ENCODE measurements around the gene FAM216B. TPM values are rescaled to one million over a fixed set of nuclear protein-coding genes. Genes with fewer than 3 reads are reported as not detected.

The FAM216B gene
- total and polyA plus RNA-seq, 2 of the 8 experiments (the other 6 are each of a cell fraction or from before 2014, with no cell fraction given), result not detected

GRCh38 chr13:42777467-42777866, 3.9 kb upstream of the FAM216B start:
- Histone ChIP-seq H2BK12ac (ENCODE audit: low read depth, low read length) (no peak overlapping the region), H2BK120ac (replicated peaks; ENCODE audit: low read depth, low read length) (no peak overlapping the region), H3K56ac (replicated peaks; ENCODE audit: insufficient read length, low read depth, low read length) (no peak overlapping the region), H3K4me2 (ENCODE audit: insufficient read depth in 1 of 2, low read depth in 2 of 2, low read length in 2 of 2) (no peak overlapping the region), H2BK15ac (ENCODE audit: low read length) (no peak overlapping the region), H4K91ac (replicated peaks; ENCODE audit: insufficient read length, low read length) (no peak overlapping the region), H3K18ac (ENCODE audit: extremely low read depth, low read length) (no peak overlapping the region), H2BK20ac (ENCODE audit: low read length) (no peak overlapping the region), H4K8ac (ENCODE audit: extremely low read depth, insufficient read depth, low read length) (no peak overlapping the region), H2AK5ac (ENCODE audit: low read depth, low read length) (no peak overlapping the region), H3K4me3 (ENCODE audit: extremely low read depth in 1 of 4, insufficient read depth in 2 of 4, low read depth in 3 of 4, low read length in 4 of 4) (no peak overlapping the region), H3K79me1 (ENCODE audit: low read depth, low read length) (no peaks in the 10 kb centered on the region), H3K23ac (ENCODE audit: insufficient read length) (no peak overlapping the region), H3K14ac (ENCODE audit: insufficient read length) (no peak overlapping the region), H3K9me3 (ENCODE audit: insufficient read depth in 2 of 2, low read depth in 1 of 2, low read length in 1 of 2) (peaks cover 0 to 5% of the 10 kb centered on the region in 2 experiments; a peak in 1 of 4 replicates), H3K36me3 (ENCODE audit: control insufficient read depth in 2 of 4, insufficient read depth in 4 of 4, low read length in 3 of 4) (no peaks in the 10 kb centered on the region), H2AFZ (ENCODE audit: low read length) (no peak overlapping the region), H3K23me2 (ENCODE audit: low read depth, low read length) (no peaks in the 10 kb centered on the region), H3K27me3 (replicated peaks in 1 of 4; ENCODE audit: control insufficient read depth in 3 of 4, extremely low read depth in 1 of 4, insufficient read depth in 3 of 4, low read length in 3 of 4) (no peaks in the 10 kb centered on the region), H3K4ac (replicated peaks; ENCODE audit: insufficient read length, low read depth, low read length) (no peak overlapping the region), H3K4me1 (replicated peaks in 1 of 4; ENCODE audit: control insufficient read depth in 3 of 4, insufficient read depth in 4 of 4, low read length in 3 of 4) (no peaks in the 10 kb centered on the region), H3K9ac (replicated peaks in 1 of 4; ENCODE audit: extremely low read depth in 1 of 4, low read depth in 3 of 4, low read length in 3 of 4) (no peak overlapping the region), H4K20me1 (replicated peaks in 1 of 2; ENCODE audit: control insufficient read depth in 1 of 2, insufficient read depth in 2 of 2, low read length in 2 of 2) (no peaks in the 10 kb centered on the region), H4K5ac (ENCODE audit: insufficient read length, low read depth, low read length) (no peak overlapping the region), H3K79me2 (ENCODE audit: control insufficient read depth in 1 of 2, insufficient read depth in 2 of 2, low read length in 2 of 2) (no peaks in the 10 kb centered on the region), H2BK5ac (ENCODE audit: low read depth, low read length) (no peak overlapping the region), H3K27ac (ENCODE audit: low read depth, low read length) (no peak overlapping the region)
- POLR2A ChIA-PET (ENCODE audit: partially characterized antibody), result no interaction called here
- 94% methylated on average over 5 of the region's 5 CpGs; no CpG with 5 or more reads in 1 of the 2 experiments for WGBS, 2 experiments (ENCODE audit: extremely low coverage in 1 of 2, insufficient coverage in 1 of 2, insufficient read length in 1 of 2, insufficient replicate concordance in 2 of 2, low coverage in 1 of 2, low lambda C conversion rate in 2 of 2, missing lambda C conversion rate in 1 of 2)
- FAIRE-seq (no peak), DNase-seq (ENCODE audit: low read depth in 1 of 2, low spot score in 2 of 2) (no peak)
- CTCF ChIA-PET (ENCODE audit: partially characterized antibody), result no interaction called here
- TF ChIP-seq BRCA1 (IDR thresholded peaks at IDR 0.05; ENCODE audit: low read depth, low read length) (no peak), RBBP5 (IDR thresholded peaks at IDR 0.05; ENCODE audit: borderline replicate concordance, low read depth, low read length) (no peak), CTBP2 (IDR thresholded peaks at IDR 0.05; ENCODE audit: borderline replicate concordance, insufficient read depth, insufficient read length, low read length) (no peak), CBX5 (IDR thresholded peaks at IDR 0.05; ENCODE audit: low read depth, low read length) (no peak), CHD1 (IDR thresholded peaks at IDR 0.05; ENCODE audit: low read depth, low read length) (no peak), POLR2A (IDR thresholded peaks at IDR 0.05; ENCODE audit: control extremely low read depth in 1 of 2, low read depth in 2 of 2, low read length in 2 of 2) (no peak), CHD2 (IDR thresholded peaks at IDR 0.05; ENCODE audit: low read length) (no peak), RFX5 (IDR thresholded peaks at IDR 0.05; ENCODE audit: borderline replicate concordance, low read depth, low read length) (no peak), SRF (IDR thresholded peaks at IDR 0.05; ENCODE audit: low read depth, low read length) (no peak), SP1 (IDR thresholded peaks at IDR 0.05; ENCODE audit: low read depth, low read length) (no peak)
